ENCODE results near the gene FAM13C.

Gene FAM13C

DNA sequence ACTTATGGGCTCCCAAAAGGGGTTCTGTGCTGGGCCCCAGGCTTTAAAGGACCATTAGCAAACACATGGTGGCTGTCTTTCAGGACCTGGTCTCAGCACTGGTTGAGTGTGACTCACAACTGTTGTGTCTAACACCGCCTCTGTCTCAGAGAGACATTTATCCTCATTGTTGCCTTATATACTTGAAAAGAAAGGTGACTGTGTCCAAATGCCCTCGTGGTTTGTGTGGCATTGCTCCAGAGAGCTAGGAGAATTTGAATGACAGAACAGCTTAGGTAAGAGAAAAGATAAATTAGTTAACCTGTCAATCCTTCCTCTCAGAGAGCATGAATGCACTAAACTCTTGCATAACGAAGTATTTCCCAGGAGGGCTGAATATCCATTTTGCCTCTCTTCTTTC, 14.5 kb upstream of the FAM13C start:
- Histone ChIP-seq H3K4me1 (ENCODE audit: insufficient read depth, low read length) (no peaks in the 10 kb centered on the region), H3K9me3 (ENCODE audit: control insufficient read depth, insufficient read depth, low read length) (no peaks in the 10 kb centered on the region)

DNA sequence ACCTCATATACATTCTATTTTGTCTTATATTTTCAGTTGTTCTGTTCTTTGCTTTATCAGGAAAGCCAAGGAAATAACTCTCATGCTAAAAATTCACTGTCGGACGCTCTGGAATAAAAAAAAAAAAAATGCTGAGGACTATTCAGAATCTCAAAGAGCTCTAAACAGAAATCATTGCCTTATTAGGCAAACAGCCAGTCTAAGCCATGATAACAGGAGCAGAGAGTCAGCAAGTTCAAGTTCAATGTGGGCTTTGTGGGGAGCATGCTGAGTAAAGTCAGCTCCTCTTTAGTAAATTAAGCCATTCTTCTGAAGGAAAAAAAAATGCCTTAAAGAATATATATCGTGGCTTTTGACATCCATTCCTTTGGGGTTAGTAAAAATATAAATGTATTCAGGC, 13.6 kb upstream of the FAM13C start:
- Histone ChIP-seq H3K36me3 (ENCODE audit: insufficient read depth, low read length) (no peaks in the 10 kb centered on the region), H3K9ac (ENCODE audit: low read depth, low read length) (no peak overlapping the region), H3K4me1 (ENCODE audit: insufficient read depth, low read length) (no peaks in the 10 kb centered on the region), H3K9me3 (ENCODE audit: control insufficient read depth, insufficient read depth, low read length) (no peaks in the 10 kb centered on the region)

More for the DNA sequence above, 14.5 kb upstream of the FAM13C start:
- H3K9ac ChIP-seq (ENCODE audit: low read depth, low read length), result no peak overlapping the region
- no peaks in the 10 kb centered on the region for H3K36me3 ChIP-seq (ENCODE audit: insufficient read depth, low read length)

DNA sequence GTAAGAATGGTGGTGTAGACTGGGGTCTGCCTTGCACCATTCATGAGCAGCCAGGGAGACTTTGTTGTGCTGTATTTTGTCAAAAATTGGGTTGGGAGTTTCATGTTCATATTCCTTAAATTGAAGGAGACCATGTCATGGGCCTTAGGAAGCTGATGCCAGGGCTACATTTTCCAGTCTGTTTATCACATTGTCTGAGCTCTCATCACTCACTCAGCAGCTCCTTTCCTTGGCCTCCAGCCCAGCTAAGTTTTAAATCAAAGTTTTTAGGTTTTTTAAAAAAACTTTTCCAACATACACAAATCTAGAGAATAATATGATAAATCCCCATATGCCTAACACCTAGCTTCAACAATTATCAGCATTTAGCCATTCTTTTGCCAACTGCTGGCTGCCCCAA, 12.6 kb upstream of the FAM13C start:
- Histone ChIP-seq H3K36me3 (ENCODE audit: insufficient read depth, low read length) (no peaks in the 10 kb centered on the region), H3K9ac (ENCODE audit: low read depth, low read length) (no peak overlapping the region), H3K4me1 (ENCODE audit: insufficient read depth, low read length) (no peaks in the 10 kb centered on the region), H3K9me3 (ENCODE audit: control insufficient read depth, insufficient read depth, low read length) (no peaks in the 10 kb centered on the region)

DNA sequence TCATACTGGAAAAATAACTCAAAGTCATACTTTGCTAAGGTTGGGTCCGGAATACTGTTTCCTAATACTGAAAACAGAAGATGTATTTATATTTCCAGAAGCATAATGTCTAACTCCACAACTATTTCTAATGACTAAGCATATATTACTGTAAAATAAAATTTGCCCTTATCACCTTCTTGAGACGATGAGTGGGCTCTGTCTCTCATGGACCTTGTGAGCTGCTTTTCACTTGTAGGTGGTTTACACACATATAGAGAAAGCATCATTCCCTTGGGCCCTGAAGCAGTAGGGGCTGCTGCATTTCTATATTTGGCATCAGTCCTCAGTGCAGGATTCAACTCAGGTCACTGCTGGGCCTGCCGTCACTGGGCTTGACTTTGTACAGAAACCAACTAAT, 10.7 kb upstream of the FAM13C start:
- H3K9me3 ChIP-seq (ENCODE audit: control insufficient read depth, insufficient read depth, low read length), result no peaks in the 10 kb centered on the region
- no peaks in the 10 kb centered on the region for H3K36me3 ChIP-seq (ENCODE audit: insufficient read depth, low read length)
- H3K9ac ChIP-seq (ENCODE audit: low read depth, low read length), result no peak overlapping the region
- H3K4me1 ChIP-seq (ENCODE audit: insufficient read depth, low read length), result no peaks in the 10 kb centered on the region

DNA sequence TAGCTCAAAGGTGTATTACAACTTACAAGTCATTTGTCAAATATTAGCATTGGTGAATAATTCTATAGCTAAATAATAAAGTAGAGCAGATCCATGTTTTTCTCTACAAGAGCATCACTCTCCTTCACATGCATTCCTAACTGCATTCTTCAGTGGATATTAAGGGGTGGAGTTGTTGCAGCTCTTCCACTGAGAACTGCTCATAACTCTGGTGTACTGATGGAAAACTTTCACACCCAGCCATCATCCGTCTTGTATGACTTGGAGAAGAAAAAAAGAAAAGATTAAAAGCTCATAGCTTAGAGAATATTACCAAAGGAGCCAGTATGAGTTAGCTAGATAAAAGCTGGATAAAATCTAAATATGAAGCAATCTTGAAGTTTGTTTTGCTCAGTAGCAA, 10.2 kb upstream of the FAM13C start:
- Histone ChIP-seq H3K9me3 (ENCODE audit: control insufficient read depth, insufficient read depth, low read length) (no peaks in the 10 kb centered on the region), H3K4me1 (ENCODE audit: insufficient read depth, low read length) (no peaks in the 10 kb centered on the region), H3K9ac (ENCODE audit: low read depth, low read length) (no peak overlapping the region), H3K36me3 (ENCODE audit: insufficient read depth, low read length) (no peaks in the 10 kb centered on the region)

DNA sequence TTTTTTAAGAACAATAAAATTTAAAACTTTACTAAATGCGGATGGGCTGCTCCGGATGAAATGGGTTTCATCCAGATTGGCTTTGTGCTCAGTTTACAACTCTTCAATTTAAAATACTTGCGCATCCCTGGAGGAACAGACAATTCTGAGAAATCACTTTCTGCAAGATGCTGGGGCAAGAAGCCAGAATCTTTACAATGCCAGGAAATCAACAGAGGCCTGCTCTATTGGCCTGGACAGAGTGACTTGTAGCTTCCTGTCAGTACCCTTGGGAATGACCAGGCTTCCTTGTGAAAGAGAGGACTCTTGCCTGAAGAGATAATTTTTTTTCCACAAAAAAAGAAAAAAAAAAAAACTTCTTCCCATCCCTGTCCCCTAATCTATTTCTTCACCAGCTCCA, 3.9 kb upstream of the FAM13C start:
- no peaks in the 10 kb centered on the region for H3K36me3 ChIP-seq (ENCODE audit: insufficient read depth, low read length)
- H3K4me1 ChIP-seq (ENCODE audit: insufficient read depth, low read length), result no peaks in the 10 kb centered on the region
- H3K9me3 ChIP-seq (ENCODE audit: control insufficient read depth, insufficient read depth, low read length), result no peaks in the 10 kb centered on the region
- no peak overlapping the region for H3K9ac ChIP-seq (ENCODE audit: low read depth, low read length)

DNA sequence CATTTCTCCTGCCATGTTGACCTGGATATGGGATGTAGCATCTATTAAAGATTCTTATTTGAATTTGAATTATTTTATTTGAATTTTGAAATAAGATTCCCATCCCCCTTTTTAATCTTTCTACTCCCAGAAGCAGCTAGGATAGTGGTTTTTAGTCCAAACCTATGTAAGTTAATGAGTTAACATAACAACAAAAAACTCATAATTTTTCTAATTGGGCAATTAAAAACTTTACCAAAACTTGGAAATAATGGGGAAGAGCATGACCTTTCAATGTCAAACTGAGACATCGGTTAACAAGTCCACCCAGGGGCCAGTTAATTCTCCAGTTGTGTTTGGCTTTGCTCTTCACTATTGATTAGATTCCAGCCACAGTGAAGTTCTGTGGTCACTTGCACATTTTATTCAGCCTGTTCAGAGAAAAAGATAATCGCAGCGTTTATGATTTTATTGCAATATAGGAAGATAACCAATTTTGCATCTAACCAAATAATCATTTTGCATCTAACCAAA, 1.2 kb upstream of the FAM13C start:
- no peaks in the 10 kb centered on the region for H3K9me3 ChIP-seq (ENCODE audit: control insufficient read depth, insufficient read depth, low read length)
- H3K4me1 ChIP-seq (ENCODE audit: insufficient read depth, low read length), result no peaks in the 10 kb centered on the region
- H3K36me3 ChIP-seq (ENCODE audit: insufficient read depth, low read length), result no peaks in the 10 kb centered on the region
- H3K9ac ChIP-seq (ENCODE audit: low read depth, low read length), result no peak overlapping the region

DNA sequence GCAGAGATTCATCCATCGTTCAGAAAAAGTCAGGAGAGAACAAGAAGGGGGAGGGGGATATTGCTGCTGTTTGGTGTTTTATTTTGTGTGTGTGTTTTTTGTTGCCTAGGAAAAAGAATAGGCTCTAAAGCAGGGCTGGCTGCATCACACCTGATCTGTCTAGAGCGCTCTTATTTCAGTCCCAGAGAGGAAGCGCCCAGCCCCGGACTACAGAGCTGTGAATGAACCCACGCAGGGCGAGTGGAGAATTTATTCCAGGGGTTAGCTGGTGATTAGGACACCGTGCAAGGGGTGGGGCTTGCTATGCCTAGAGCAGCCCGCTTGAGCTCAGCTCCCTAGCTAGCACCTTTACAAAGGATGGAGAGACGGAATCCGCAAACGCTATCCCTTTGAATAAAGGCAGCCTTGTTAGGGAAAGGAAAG, 621 bp upstream of the FAM13C start:
- Histone ChIP-seq H3K9ac (ENCODE audit: low read depth, low read length) (peak overlapping the region; percentile 55), H3K9me3 (ENCODE audit: control insufficient read depth, insufficient read depth, low read length) (no peaks in the 10 kb centered on the region), H3K36me3 (ENCODE audit: insufficient read depth, low read length) (no peaks in the 10 kb centered on the region), H3K4me1 (ENCODE audit: insufficient read depth, low read length) (no peaks in the 10 kb centered on the region)

DNA sequence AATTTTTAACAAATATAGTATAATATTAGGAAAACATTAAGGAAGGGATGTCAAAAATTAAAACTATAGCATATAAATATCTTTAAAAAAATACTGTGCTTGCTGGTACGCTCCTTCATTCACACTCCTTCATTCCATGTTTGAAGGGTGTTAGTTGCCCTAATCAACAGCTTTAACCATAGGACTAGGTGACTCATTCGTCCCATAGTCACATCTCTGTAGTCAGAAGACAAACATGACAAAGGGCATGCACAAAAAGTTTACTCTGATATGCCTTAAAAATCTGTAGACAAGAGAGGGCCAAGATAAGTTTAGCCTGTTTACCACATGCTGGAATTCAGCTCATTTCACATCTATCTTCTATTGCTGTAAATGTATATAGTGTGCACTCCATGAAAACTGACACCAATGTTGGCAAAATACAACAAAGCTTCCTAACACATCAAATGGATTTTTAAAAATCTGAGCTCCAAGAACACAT, 646 bp downstream of the FAM13C start:
- Histone ChIP-seq H3K9ac (ENCODE audit: low read depth, low read length) (peak overlapping the region; percentile 55; the same call in 1 of the 2 replicates), H3K4me1 (ENCODE audit: insufficient read depth, low read length) (no peaks in the 10 kb centered on the region), H3K36me3 (ENCODE audit: insufficient read depth, low read length) (no peaks in the 10 kb centered on the region), H3K9me3 (ENCODE audit: control insufficient read depth, insufficient read depth, low read length) (no peaks in the 10 kb centered on the region)

DNA sequence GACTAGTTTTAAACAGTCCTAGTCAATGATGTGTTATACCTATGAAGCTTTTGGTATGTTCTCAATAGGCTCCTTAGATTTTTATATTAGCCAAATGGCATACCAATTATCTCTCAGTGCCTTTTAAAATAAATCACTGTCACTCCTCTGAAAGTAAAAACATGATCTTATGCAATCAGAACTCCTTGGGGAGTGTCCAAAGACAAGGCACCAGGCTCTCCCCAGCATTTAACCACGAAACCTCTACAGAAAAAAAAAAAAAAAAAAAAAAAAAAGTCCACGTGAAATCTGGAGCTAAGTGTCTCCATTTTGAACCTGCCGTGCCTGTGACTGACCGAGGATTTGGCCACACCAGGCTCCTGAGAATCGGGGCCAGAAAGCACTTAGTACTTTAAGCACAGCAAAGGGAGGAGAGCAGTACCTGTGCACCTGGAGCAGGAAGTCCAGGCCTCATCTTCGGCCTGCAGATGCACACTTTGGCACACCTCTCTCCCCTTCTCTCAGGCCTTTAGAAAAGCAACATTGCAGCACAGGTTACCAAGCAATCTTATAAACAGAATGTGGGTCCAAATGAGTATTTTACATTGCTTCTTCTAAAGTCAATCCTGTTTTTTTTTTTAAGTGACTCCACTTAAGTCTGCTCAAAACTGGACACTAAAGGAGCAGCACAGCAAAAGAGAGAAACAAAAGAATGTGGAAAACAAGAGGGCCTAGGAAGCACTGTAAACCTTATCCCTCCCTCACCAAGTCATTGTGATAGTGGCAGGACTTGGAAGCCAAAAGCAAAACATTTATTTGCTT, 1.5 kb downstream of the FAM13C start:
- H3K9me3 ChIP-seq (ENCODE audit: control insufficient read depth, insufficient read depth, low read length), result no peaks in the 10 kb centered on the region
- H3K36me3 ChIP-seq (ENCODE audit: insufficient read depth, low read length), result no peaks in the 10 kb centered on the region
- no peaks in the 10 kb centered on the region for H3K4me1 ChIP-seq (ENCODE audit: insufficient read depth, low read length)
- H3K9ac ChIP-seq (ENCODE audit: low read depth, low read length), result no peak overlapping the region

DNA sequence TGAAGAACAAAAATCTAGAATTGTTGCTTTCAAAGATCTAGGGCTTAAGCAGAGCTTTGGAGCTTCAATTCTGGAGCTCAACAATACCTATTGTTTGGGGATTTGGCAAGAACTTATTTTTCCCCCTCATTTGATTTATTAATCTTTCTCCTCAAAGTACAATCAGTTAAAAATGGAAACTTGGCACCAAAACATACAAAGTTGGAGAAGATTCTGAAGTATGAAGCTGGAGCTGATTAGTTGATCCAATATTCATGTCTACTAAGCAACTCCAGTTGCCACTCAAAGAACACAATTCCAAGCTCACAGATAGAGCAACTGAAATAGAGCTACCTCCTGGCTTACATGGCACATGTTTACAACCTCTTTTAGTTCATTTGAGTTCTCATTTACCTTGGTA, 3.8 kb downstream of the FAM13C start:
- no peaks in the 10 kb centered on the region for H3K9me3 ChIP-seq (ENCODE audit: control insufficient read depth, insufficient read depth, low read length)
- no peaks in the 10 kb centered on the region for H3K36me3 ChIP-seq (ENCODE audit: insufficient read depth, low read length)
- no peak overlapping the region for H3K9ac ChIP-seq (ENCODE audit: low read depth, low read length)
- H3K4me1 ChIP-seq (ENCODE audit: insufficient read depth, low read length), result no peaks in the 10 kb centered on the region

DNA sequence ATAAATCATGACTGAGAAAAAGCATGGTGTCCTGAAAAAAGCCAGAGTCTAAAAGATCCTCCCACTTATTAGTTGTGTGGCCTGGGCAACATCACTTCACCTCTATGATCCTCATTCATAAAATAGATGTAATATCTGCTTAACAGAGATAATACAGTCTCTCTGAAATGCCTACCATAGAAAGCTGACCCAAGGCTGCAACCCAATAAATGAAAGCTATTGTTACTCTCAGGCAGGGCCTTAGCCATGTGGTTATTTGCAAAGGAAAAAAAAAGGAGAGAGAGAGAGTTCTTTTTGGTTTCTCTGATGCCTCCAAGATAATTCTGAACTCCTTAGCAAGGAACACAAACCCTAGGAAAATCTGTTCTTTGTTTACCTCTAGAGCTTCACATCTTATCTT, 7.9 kb downstream of the FAM13C start:
- Histone ChIP-seq H3K9ac (ENCODE audit: low read depth, low read length) (no peak overlapping the region), H3K9me3 (ENCODE audit: control insufficient read depth, insufficient read depth, low read length) (no peaks in the 10 kb centered on the region), H3K36me3 (ENCODE audit: insufficient read depth, low read length) (no peaks in the 10 kb centered on the region), H3K4me1 (ENCODE audit: insufficient read depth, low read length) (no peaks in the 10 kb centered on the region)

DNA sequence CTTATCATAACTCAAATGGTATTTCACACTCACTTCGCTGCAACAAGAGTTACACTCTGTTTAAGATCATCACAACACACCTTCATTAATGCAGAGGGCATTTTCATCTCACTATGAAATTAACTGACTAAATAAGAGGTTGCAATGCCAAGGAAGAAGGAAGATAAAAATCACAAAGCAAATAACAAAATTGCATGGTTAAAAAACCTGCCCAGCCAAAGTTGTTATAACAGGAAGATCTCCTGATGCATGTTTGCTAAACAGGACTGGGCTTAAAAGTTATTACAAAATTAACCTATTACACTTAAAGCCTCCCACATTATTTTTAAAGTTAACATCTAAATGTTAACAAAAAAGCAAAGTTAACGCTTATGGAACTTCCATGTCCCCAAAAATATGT, 11.8 kb downstream of the FAM13C start:
- H3K36me3 ChIP-seq (ENCODE audit: insufficient read depth, low read length), result no peaks in the 10 kb centered on the region
- no peak overlapping the region for H3K9ac ChIP-seq (ENCODE audit: low read depth, low read length)
- H3K4me1 ChIP-seq (ENCODE audit: insufficient read depth, low read length), result no peaks in the 10 kb centered on the region
- H3K9me3 ChIP-seq (ENCODE audit: control insufficient read depth, insufficient read depth, low read length), result no peaks in the 10 kb centered on the region

DNA sequence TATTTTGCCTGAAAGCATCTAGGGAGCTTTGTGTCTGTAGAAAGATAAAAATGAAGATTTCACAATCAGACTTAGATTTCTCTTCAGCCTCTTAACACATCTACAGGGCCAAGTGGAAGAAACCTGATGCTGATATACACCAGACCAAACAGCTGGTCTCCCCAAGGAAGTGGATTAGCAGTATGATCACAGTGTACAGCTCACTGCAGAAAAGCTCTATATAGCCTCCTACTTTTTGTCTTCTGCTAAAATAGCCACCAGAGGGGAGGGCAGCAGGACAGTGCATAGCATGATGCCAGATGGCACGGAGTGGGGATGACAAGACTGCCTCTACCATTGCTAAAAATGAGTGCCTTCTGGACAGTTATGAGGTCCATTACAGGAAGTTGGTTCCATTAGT, 16.0 kb downstream of the FAM13C start:
- Histone ChIP-seq H3K4me1 (ENCODE audit: insufficient read depth, low read length) (no peaks in the 10 kb centered on the region), H3K9me3 (ENCODE audit: control insufficient read depth, insufficient read depth, low read length) (no peaks in the 10 kb centered on the region), H3K36me3 (ENCODE audit: insufficient read depth, low read length) (no peaks in the 10 kb centered on the region), H3K9ac (ENCODE audit: low read depth, low read length) (no peak overlapping the region)

DNA sequence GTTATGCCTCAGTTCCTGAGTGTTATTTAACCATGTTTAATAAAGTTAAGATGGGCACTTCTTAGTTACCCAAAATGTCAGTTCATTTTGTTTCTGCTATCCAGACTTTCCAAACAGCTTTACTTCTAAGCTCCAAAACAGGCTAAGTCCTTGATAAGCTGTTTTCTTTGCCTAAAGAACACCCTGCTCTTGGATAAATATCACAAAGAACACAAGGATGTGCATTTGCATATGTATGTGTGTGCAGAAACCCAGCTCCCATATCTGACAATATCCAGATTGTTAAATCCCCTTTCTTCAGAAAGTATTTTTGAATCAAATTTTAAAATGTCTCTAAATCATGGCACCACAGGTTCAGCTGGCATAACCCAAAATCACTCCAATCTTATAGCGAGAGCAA, 19.6 kb downstream of the FAM13C start:
- Histone ChIP-seq H3K36me3 (ENCODE audit: insufficient read depth, low read length) (no peaks in the 10 kb centered on the region), H3K9me3 (ENCODE audit: control insufficient read depth, insufficient read depth, low read length) (no peaks in the 10 kb centered on the region), H3K4me1 (ENCODE audit: insufficient read depth, low read length) (no peaks in the 10 kb centered on the region), H3K9ac (ENCODE audit: low read depth, low read length) (no peak overlapping the region)

Data from ES-I3 (cell line).